ENCODE data around the gene CLEC20A.

CLEC20A gene

DNA sequence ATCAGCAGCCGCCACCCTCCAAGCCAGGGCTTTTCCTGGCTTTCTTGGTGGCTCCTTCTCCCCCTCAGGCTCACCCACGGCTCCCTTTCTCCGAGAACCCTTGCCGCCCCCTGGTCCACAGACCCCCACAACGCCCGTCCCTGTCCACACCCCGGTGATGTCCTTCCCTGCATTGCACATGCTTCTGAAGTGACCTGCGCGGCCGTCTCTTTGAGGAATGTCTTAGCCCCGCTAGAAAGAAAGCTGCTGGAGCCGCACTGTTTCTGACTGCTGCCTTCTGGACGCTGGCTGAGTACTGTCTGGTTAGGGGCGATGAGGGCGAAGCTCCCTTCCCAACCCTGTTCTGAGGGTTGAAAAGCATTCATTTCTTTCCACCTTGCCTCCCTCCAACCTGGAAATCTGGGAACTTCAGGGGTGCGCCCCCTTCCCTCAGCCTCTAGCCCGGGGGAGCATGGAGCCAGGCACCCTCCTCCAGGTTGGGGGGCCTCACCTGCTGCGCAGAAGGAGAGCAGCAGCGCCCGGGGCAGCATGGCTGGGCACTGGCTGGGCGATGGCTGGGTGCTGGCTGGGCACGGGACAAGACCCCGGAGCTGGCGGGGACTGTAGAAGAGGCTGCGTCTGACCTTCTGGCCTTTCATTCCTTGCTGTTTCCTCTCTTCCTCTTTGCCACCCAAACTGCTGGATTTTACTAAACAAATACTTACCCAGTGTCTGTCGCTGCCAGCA, at the start of gene CLEC20A:
CLEC20A (minus strand) TSS at position 555 of the 726 bp plus-strand sequence; CDS start at position 530, 25 bp downstream.
- no peak for DNase-seq (ENCODE audit: low read depth, low spot score)

DNA sequence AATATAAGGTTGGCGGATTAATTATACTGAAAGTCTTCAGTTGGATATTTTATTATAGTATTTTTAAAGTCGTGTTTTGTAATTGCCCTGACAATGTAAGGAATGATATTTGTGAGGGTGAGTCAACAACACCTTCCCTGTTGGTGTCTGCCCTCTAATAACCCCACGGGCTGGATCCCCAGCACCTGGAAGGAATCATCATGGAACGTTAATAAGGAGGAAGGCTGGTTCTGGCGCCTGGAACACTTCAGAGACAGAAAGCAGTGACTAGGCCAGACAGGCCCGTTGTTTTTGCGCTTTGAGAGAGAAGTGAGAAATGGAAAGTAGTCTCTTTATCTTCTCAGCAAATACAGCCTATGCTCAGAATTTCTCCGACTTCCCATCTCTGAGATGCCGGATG, 47.8 kb upstream of the CLEC20A start:
- DNase-seq (ENCODE audit: low read depth, low spot score) = no peak

DNA sequence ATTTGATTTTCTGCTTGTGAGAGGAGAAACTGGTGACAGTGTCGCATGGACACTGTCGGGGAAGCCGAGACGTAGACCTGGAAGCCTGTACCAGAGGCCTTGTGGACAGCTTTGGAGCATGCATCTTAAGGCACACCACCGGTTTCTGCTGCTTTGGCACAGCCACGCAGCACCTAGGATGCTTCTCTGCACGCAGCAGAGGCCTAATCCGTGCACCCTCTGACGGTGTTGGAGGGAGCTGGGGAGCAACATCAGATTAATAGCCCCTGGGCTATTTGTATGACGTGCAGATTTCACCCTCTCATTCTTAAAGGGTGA, 46.5 kb upstream of the CLEC20A start:
- no peak for DNase-seq (ENCODE audit: low read depth, low spot score)

DNA sequence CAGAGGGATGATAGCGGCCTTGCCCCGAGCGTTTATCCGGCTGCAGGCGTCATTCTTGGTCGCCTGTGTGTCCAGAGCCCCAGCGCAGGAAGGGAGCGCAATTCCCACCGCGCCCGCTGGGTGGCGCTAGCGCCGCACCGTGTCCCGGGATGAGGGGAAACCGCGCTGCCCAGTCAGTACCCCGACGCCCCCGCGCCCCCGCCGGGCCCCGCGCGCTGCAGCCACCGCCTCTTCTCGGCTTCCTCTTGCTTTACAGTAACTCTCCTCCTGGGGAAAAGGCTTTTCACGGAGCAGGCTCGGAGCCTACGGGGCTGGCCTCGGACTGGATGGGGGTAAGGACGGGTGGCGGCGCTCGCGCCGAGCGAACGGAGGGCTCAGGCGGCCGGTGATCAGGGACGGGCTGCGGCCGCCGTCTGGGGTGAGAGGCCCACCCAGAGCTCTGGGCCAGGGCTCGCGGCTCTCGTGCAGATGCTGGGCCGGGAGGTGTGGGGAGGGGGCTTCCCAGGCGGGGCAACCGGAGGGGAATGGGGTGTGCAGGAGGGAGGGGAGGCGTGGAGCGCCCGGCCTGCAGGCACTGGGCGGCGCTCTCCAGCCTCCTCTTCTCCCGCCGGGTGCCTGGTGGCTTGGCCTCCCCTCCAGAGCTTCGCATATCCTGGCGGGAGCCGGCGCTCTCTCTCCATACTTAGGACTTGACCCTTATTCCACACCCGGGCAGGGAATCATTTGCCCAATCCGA, 46.0 kb upstream of the CLEC20A start:
- DNase-seq (ENCODE audit: low read depth, low spot score) = peak; percentile 96

DNA sequence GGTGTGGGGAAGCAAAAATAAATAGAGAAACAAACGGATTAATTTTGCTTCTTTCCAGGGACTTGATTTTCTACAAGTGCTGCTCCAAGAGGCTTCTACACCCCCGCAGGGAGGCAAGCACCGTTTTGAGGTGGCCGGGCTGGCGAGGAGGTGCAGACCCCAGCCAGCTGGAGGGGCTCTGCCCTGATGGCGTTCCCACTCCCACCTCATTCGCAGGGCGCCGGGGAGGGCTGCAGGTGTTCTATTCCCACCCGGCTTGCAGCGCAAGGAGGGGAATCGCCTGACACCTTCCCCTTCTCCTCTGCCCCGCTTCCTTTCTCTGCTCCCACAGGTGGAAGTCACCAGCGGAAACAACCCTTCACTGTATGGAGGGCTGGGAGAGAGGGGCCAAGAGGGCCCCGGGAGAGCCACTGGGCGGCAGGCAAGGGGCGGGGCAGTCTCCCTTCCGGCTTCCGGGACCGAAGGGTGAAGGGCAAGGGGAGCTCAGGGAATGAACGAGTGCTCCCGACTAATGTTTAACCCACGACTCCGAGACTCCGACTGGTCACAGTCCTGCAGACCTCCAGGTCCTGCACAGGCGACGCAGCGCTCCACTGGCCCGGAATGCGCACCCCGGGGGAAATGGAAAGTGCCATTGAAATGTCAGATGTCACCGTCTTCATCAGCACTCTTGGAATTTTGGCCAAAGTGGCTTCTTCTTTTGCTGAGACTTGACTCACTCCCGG, 45.2 kb upstream of the CLEC20A start:
- DNase-seq (ENCODE audit: low read depth, low spot score) = no peak

DNA sequence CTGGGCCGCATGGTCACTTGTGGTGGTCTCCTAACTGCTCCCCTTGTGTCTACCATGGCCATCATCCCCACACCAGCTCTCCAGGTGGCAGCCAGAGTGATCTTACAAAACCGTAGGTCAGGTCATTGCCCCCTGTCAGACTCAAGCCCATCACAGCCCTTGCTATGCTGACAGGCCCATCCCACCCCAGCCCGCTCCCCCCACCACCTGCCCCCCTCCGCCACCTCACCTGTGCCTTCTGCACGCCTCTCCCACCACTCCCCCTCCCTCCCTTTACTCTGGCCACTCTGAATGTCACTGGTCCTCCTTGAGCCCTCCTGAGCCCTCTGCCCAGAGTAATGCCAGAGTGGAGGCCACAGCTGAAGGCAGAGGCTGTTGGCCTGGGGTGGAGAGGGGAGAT, 44.6 kb upstream of the CLEC20A start:
- DNase-seq (ENCODE audit: low read depth, low spot score) = no peak

DNA sequence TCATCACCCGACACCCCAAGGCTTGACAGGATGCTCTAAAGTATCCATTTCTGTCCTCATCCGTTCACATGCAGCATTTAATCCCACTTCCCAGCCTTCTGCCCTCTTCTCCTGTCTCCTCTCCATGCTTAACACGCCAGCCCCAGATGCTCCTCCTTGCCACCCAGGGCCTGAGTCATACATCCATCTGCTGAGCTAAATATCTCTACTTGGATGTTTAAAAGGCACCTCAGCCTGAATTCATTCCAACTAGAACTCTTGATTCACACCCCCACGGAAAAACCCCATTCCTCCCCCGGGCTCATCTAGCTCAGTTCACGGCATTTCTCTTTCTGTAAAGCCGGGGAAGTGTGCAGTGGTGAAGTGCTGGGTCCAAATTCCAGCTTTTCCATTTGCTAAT, 43.9 kb upstream of the CLEC20A start:
- no peak for DNase-seq (ENCODE audit: low read depth, low spot score)

DNA sequence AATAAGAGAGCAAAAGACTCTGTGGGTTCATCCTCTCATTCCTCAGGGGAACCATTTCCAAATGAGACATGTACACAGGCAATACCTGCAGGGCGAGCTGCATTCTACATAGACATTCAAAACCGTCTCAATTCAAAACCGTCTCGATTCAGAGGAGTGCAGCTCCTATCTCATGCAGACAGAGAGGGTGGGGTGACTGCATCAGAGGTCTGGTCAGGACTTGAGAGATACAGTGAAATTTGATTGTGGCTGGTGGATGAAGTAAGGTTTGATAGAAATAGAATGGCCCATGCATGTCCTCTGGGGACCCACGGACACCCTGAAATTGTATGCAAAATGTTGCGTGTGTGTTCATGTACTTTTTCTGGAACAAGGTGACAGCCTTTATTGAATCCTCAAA, 43.4 kb upstream of the CLEC20A start:
- DNase-seq (ENCODE audit: low read depth, low spot score) = no peak

DNA sequence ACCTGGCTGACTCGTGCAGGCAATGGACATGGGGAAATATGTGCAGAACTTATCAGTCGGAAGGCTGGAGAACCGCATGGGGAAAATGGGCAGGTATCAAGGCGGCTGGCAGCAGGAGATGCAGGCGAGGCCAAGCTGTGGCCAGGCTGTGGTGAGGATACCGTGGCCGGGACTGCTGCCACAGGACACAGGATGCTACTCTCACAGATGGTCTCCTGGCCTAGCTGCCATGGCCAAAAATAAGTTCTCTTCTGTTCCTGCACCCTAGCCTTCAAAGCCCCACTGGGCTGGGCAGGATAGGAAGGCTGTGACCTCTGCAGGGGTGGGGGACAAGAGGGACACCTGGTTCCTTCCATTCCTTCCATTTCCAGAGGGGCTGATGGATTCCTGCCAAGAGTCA, 42.5 kb upstream of the CLEC20A start:
- DNase-seq (ENCODE audit: low read depth, low spot score) = no peak

DNA sequence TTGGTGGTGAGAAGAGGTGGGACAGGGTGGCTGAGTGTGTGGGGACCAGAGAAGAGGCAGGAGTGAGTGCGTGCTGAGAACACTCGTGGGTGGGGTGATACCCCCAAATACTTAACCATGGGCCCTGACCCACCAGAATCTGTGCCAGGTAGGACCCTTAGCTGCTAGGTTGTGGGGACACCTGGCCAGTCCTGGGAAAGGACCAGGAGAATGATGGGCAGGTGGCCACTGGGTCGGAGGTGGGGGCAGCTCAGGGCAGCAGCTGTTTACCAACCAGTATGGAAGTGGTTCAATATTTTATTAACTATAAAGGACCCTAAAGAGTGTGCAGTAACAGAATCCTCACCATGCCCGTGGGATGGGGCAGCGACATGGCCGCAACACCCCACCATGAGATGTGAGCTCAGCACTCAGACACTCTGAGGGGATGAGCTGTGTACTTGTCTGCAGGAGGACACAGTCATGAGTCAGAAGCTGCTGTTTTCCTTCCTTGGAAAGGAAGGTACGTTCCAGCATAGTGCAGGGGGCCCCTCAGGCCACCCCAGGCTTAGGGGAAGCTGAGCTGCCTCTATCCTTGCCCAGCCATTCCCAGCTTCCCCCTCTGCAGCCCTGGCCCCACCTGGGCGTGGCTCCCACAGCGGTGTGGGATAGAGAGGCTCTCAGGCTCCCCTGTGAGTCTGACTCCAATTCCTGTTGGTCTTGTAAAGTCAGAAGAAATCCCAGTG, 41.6 kb upstream of the CLEC20A start:
- no peak for DNase-seq (ENCODE audit: low read depth, low spot score)

DNA sequence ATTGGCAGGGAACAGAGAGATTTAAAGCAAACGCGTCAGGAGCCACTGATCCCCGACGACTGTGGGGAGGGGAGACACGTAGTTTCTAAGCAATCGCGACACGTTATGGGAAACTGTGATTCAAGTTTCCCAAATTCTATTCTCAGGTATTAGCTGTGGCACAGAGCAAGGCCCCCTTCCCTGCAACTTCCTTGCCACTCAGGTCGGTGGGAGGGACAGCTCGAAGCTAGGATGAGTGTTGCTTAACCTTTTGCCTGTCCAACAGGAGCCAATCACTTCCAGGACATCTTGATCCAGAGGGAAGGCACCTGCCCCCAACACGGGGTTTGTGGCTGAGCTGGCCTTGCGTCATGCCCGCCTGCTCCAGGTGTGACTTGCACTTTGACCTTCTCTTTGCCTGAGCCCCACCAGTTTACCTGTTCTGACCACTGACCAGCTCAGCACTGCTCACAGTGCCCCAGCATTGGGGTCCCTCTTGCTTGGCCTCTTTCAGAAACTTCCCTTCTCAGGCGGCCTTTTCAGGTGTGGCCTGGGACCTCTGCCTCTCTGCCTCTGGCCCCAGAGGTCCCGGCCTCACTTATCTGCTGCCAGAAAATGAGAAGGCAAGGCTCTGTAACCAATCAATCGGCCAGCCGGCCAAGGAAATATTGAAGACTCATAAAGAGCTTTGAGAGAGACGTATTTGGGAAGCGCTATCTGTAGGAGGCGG, 40.8 kb upstream of the CLEC20A start:
- DNase-seq (ENCODE audit: low read depth, low spot score) = no peak

DNA sequence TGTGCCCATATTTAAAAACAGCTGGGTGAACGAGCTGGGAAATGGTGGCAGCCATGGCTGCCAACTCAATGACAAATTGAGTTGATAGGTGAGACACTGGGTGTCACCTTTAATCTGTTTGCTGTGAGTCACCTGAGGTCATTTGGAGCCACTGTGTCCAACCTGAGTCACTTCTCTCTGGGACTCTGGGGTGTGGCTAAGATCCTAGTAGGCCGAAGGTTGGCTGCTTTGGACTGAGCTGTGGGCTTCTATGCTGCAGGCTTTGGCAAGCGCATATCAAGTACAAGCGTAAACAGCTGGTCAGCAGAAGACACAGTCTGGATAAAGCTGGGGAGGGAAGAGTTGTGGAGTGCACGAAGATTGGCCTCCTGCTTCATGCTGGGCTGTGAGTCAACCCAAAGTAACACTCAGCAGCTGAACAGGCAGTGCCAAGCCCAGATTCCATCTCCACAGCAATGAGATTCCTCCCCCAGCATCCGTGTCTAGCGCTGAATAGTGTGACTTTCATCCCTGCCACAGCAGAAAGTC, 40.1 kb upstream of the CLEC20A start:
- DNase-seq (ENCODE audit: low read depth, low spot score) = no peak

DNA sequence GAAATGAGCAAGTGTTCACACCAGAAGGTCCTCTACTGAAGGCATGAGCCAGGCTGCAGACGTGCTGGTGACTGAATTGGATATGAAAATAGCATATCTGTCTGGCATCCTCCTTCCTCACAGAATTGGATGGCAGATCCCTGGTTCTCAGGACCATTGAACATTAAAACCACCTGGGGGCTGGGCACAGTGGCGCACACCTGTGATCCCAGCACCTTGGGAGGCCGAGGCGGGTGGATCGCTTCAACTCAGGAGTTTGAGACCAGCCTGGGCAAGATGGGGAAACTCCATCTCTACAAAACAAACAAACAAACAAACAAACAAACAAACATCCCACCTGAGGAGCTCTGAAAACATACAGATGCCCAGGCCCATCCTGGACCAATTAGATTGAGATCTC, 39.6 kb upstream of the CLEC20A start:
- DNase-seq (ENCODE audit: low read depth, low spot score) = no peak

DNA sequence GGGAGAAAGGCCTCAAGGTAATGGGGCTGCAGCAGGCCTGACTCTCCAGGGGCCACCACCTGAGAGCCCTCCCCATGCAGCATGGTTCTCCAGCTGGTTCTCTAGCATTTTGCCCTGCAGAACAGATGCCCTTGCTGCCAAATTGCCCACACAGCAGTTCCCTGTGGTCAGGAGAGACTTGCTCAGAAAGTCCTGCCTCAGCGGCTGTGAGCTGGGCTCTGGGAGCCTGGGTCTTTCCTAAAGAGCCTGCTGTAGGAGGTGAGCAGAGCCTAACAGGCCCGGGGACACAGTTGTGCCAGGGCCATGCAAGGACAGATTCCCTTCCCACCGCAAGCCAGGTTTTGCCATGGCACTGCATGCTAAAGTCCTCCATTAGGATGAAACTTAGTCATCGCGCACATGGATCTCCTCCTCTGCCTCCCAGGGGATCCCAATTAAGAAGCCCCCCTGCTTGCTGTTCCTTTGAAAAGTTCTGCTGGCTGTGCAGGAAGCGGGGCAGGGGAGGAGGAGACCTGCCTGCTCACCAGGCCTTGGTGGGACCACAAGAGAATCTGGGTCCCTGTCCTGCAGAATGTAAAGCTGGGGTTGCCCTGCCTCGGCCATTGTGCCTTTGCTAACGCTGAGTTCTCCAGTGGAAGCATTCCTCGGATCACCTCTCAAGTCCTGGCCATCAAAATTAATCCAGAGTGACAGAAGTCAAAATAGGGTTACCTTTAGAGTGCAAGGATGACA, 37.5 kb upstream of the CLEC20A start:
- no peak for DNase-seq (ENCODE audit: low read depth, low spot score)

DNA sequence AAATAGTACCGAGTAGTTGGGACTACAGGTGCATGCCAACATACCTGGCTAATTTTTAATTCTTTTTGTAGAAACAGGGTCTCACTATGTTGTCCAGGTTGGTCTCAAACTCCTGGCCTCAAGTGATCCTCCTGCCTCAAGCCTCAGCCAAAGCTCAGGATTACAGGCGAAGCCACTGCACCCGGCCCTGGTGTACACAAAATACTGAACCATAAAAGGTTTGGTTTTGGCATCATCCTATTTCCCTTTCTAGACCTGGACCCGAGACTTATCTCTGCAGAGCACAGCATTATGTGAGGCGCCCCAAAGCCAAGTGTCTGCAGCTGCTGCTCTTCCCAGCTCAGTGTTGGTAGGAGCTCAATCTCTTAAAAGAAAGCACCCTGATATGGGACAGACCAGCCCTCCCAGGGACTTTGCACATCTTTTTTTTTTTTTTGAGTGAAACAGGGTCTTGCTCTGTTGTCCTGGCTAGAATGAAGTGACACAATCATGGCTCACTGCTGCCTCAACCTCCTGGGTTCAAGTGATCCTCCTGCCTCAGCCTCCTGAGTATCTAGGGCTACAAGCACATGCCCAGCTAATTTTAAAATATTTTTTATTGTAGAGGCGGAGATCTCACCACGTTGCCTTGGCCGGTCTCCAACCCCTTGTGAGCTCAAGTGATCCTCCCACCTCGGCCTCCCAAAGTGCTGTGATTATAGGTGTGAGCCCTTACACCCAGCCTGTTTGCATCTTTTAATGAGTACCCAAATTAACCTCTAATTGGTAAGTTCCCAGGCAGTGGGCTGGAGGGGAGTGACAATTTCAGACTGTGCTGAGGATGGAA, 36.6 kb upstream of the CLEC20A start:
- no peak for DNase-seq (ENCODE audit: low read depth, low spot score)

DNA sequence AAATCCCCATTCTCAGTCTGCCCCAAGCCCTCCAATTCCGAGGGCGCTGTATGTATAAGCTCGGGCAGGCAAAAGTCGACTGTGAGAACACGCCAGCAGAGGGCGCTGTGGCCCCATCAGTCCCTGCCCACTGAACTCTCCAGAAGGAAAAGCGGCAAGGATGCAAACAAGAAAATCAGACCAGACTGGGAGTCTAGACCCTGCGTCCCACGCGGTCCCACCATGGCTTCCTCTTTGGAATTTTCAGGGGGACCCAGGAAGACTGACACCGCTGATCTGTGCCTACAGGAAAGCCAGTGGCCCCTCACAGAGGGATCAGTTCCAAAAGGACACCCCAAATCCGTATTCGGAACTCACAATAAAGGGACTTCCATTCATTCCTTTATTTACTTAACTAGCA, 35.6 kb upstream of the CLEC20A start:
- DNase-seq (ENCODE audit: low read depth, low spot score) = peak; percentile 93

DNA sequence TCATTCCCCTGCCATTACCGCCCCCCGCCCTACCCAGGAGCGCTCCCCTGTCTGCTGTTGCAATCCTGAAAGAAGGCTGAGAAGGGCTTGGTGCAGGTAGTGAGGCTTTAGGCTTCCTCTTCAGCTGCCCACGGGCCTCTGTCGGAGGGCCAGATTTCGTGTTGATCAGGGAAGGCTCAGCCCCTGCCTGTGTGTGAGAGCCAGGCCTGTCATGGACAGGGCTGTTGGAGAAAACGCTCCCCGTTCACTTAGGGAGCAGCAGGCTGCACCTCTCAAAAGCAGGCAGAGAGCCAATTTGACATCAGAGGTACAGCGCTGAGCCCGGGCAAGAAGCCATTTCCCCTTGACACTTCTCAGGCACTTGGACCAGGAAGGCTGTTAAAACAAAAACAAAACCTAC, 35.1 kb upstream of the CLEC20A start:
- no peak for DNase-seq (ENCODE audit: low read depth, low spot score)

DNA sequence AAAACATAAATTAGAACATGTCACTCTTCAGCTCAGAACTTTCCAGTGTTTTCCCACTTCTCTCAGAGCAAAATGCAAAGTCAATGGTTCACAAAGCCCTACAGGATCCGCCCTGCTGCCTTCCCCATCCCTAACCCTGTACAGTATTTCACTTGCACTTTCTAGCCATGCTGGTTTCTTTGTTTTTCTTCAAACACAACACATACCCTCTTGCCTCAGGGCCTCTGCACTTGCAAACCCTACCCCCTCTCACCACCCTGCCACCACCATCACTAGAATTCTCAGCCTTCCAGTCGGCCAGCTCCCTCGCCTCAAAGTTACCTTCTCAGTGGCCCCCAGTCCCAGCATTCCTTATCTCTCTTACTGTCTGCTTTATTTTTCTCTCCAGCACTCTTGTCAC, 33.7 kb upstream of the CLEC20A start:
- peak; percentile 81 for DNase-seq (ENCODE audit: low read depth, low spot score)

DNA sequence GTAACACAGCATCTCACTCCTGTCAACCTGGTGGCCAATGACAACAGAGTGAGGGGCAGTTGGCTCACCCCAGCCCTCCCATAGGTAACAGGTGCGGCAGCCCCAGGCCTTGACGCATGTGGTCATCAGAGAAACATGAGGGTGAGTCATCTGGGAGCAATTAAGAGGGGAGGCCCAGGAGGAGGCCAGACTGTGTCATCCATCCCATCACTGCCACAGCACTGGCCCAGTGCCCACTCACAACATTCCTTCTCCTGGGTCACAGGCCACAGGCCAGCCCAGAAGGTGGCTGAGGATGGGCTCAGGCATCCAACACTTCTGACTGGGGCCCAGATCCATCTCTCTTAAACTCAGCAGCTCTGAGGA, 33.3 kb upstream of the CLEC20A start:
- peak; percentile 63 for DNase-seq (ENCODE audit: low read depth, low spot score)

Data from ELF-1 (cell line).